KMS-11 (cell line): ENCODE data around the gene VWA3A.

ENCODE experiments used
- H2AFZ ChIP-seq: fragments of 200-600 bp; sonication (generic); 2 replicates; pipeline ENCODE4 v1.6.1; 2016; ENCODE audit warnings: antibody characterized with exemption, mixed run types, low read depth
- H3K27ac ChIP-seq: fragments of 200-600 bp; sonication (generic); 2 replicates; pipeline ENCODE4 v1.6.1; 2016; ENCODE audit warnings: mild to moderate bottlenecking, mixed run types
- H3K27me3 ChIP-seq: fragments of 200-600 bp; sonication (generic); 2 replicates; pipeline ENCODE4 v1.6.1; 2017; ENCODE audit warnings: mild to moderate bottlenecking, low read depth, mixed run types, moderate library complexity; ENCODE audit not compliant: insufficient read depth
- H3K36me3 ChIP-seq: fragments of 200-600 bp; sonication (generic); 2 replicates; pipeline ENCODE4 v1.6.1; 2017; ENCODE audit warnings: mild to moderate bottlenecking, mixed run types; ENCODE audit not compliant: insufficient read depth
- H3K4me1 ChIP-seq: fragments of 200-600 bp; sonication (generic); 2 replicates; pipeline ENCODE4 v1.6.1; 2016; ENCODE audit warnings: mild to moderate bottlenecking, low read depth, mixed run types; ENCODE audit not compliant: poor library complexity, severe bottlenecking
- H3K4me2 ChIP-seq: fragments of 200-600 bp; sonication (generic); 2 replicates; pipeline ENCODE4 v1.7.0; 2016; ENCODE audit warnings: mild to moderate bottlenecking, mixed run types
- H3K4me3 ChIP-seq: fragments of 200-600 bp; sonication (generic); IDR thresholded peaks from 2 replicates; pipeline ENCODE4 v1.6.1; 2017; ENCODE audit warnings: low read depth, low read length, mixed read lengths; ENCODE audit not compliant: insufficient read depth
- H3K79me2 ChIP-seq: fragments of 200-600 bp; sonication (generic); 2 replicates; pipeline ENCODE4 v1.6.1; 2016; ENCODE audit warnings: low read depth, mixed run types; ENCODE audit not compliant: insufficient read depth
- H3K9ac ChIP-seq: fragments of 200-600 bp; sonication (generic); 2 replicates; pipeline ENCODE4 v1.6.1; 2016; ENCODE audit warnings: mild to moderate bottlenecking, mixed run types
- H4K20me1 ChIP-seq: fragments of 200-600 bp; sonication (generic); 2 replicates; pipeline ENCODE4 v1.6.1; 2016; ENCODE audit warnings: mild to moderate bottlenecking, mixed run types; ENCODE audit not compliant: insufficient read depth
- TF ChIP-seq, protein P1 (sequence below): fragments of 200-600 bp; sonication (generic); conservative IDR thresholded peaks from 2 replicates; pipeline ENCODE4 v1.6.1; 2017; ENCODE audit warnings: low read depth, mild to moderate bottlenecking, antibody characterized with exemption, low read length, moderate library complexity, mixed read lengths

VWA3A gene

DNA sequence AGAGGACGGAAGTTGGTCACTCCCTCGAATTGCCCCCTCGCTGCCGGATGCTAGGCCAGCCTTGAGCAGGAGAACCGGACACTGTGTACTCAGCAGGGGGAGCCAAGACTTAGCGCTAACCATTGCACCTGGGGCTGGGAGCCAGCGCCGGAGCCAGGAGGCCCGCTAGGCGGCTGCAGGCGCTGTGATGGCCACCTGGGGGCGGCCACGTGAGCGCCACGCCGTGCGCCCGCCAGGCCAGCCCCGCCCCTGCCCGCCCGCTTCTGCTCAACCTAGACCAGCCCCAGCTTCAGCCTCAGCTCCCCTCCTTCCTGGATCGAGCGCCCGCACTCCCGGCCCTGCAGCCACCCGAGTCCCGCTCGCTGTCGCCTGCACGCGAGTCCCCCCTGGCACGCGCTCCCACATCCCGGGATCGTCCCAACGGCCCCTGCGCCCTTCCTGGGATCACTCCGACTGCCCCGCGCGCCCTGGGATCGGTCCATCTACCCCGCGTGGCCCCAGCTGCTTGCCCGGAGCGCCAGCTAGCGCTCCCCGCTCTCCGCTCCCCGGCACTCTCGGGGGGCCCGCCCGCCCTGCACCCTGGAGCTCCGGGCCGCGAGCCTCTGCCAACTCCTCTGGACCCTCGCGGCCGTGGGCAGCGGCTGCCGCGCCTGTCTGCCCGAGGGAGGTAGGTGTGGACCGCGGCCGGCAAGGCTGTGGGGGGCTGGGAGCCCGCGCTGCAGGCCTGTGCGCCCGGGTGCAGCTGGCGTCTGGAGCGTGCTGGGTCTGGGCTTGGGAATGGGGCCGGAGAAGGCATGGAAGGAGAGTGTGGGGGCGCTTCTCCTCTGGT lies 113.9 kb downstream of the VWA3A start, which contains the start of gene EEF2K:
EEF2K (plus strand) TSS at position 266 of the 829 bp plus-strand sequence. CDS start 19,452 bp downstream, outside the sequence.
- H3K27me3 ChIP-seq: no peaks in the 10 kb centered on the region
- peaks cover 47% of the 10 kb centered on the region for H3K79me2 ChIP-seq
- H3K4me2 ChIP-seq: peak within 1 kb of the TSS; percentile 87
- peak within 1 kb of the TSS; percentile 76 for H2AFZ ChIP-seq
- peaks cover 56% of the 10 kb centered on the region for H3K4me1 ChIP-seq
- no peaks in the 10 kb centered on the region for H4K20me1 ChIP-seq
- H3K4me3 ChIP-seq: no peak within 1 kb of the TSS
- peak within 1 kb of the TSS; percentile 42 for H3K27ac ChIP-seq
- H3K9ac ChIP-seq: peak within 1 kb of the TSS; percentile 78
- H3K36me3 ChIP-seq: no peaks in the 10 kb centered on the region
- TF ChIP-seq, protein P1, sequence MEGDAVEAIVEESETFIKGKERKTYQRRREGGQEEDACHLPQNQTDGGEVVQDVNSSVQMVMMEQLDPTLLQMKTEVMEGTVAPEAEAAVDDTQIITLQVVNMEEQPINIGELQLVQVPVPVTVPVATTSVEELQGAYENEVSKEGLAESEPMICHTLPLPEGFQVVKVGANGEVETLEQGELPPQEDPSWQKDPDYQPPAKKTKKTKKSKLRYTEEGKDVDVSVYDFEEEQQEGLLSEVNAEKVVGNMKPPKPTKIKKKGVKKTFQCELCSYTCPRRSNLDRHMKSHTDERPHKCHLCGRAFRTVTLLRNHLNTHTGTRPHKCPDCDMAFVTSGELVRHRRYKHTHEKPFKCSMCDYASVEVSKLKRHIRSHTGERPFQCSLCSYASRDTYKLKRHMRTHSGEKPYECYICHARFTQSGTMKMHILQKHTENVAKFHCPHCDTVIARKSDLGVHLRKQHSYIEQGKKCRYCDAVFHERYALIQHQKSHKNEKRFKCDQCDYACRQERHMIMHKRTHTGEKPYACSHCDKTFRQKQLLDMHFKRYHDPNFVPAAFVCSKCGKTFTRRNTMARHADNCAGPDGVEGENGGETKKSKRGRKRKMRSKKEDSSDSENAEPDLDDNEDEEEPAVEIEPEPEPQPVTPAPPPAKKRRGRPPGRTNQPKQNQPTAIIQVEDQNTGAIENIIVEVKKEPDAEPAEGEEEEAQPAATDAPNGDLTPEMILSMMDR: peak; percentile 61
